NCI-H2196 (cell line): Measurements from ENCODE around the gene EPHB2.
"Not testable (repeated sequence)": the region's sequence is repeated elsewhere in the genome, so short reads cannot be mapped to it uniquely, and the experiment has no call there.

Experiments used
- DNase-seq: peaks from one replicate; lab custom pipeline; 2025; ENCODE audit not compliant: unreplicated experiment; lab: John Stamatoyannopoulos, UW

Gene EPHB2

GRCh38 chr1:22831729-22832413 lies 121.2 kb downstream of the EPHB2 start:
- DNase-seq, result no peak

DNA sequence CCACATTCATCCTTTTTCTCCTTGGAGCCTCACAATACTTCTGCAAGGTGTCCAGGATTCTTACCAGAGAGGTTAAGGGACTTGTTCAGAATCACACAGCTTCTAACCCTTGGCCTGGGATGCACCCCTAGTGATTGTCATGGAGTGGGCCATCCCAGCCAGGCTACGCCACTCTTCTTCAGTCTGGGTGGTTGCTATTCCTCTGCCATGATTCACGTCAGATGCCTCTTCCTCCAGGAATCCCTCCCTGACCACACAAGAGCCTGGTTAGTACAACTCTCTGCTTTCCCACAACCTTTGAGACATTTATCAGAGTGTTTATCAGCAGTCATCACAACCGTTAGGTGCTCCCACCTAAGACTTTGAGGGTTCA lies 121.8 kb downstream of the EPHB2 start:
- no peak for DNase-seq

GRCh38 chr1:22833699-22834098 lies 123.1 kb downstream of the EPHB2 start:
- DNase-seq, result no peak

DNA sequence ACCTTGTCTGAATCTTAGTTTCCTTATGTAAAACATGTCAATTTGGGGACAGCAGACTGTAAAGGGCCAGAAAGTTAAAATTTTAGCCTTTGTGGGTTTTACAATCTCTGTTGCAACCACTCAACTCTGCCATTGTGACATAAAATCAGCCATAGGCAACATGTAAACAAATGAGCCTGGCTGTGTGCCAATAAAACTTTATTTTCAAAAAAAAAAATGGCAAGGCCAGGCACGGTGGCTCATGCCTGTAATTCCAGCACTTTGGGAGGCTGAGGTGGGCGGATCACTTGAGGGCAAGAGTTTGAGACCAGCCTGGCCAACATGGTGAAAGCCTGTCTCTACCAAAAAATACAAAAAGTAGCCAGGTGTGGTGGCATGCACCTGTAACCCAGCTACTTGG lies 123.8 kb downstream of the EPHB2 start:
- DNase-seq, result not testable (repeated sequence)

DNA sequence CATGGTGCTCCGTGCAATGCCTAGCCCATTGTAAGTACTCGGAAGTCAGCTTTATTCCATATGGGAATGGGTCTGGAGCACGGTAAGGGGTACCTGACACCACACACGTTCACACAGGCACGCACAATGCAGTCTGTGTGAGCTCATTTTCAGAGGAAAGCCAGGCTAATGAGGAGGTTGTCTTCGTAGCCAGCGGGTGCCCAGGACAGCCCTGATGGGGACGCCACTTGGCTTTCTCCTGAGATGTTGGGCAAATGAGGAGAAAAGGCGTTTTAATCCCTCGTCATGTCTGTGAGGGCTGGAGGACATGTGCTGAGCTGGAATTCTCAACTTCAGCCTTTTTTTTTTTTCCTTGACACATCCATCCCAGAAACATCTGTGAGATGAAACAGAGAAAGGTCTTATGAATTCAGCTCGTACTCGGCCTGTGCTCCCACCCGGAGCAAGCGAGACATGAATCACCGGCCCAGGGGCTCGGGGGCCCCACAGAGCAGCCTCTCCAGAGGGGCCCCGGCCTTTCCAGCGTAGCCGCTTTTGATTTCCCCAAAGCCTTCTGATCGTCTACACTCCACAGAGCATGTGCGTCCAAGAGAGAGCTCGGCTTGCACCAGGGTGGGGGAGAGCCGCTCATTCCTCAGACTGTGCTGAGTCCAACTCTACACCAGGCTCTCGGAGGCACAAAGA lies 125.1 kb downstream of the EPHB2 start:
- no peak for DNase-seq

GRCh38 chr1:22836850-22837249 lies 126.2 kb downstream of the EPHB2 start:
- DNase-seq, result no peak

DNA sequence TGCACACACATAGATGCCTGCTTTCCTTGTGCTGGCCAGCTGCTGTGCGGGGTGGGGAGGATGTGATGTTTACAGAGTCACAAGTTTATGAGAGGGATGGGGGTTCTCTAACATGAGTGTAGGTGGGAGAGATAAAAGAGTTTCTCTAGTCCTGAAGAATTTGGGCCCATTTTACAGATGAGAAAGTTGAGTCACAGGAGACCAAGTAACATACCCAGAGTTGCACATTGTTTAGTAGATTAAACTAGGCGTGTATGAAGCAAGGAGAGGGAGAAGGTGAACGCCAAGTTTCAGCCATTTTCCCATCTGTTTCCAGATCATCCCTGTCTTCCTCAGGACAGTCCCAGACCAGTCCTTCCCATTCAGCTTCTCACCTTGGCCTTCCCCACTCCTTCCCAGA lies 126.7 kb downstream of the EPHB2 start:
- DNase-seq, result no peak

DNA sequence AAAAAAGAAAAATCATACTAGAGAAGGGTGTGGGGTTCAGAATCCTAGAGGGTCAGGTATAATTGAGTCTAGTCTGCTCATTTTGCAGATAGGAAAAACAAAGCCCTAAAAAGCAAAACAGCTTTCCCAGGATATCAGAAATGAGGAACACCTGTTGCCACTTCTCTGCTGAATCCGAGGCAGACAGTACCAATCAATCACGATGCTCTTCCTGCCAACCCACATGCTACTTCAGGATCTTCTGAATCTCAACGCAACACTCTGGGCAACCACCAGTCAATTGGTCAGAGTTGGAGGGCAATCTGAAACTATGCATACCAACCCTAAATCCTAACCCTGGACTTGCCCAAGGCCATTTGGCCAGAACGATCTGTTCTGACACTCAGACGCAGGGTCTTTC lies 128.3 kb downstream of the EPHB2 start:
- DNase-seq, result no peak

GRCh38 chr1:22839806-22840205 lies 129.2 kb downstream of the EPHB2 start:
- no peak for DNase-seq

DNA sequence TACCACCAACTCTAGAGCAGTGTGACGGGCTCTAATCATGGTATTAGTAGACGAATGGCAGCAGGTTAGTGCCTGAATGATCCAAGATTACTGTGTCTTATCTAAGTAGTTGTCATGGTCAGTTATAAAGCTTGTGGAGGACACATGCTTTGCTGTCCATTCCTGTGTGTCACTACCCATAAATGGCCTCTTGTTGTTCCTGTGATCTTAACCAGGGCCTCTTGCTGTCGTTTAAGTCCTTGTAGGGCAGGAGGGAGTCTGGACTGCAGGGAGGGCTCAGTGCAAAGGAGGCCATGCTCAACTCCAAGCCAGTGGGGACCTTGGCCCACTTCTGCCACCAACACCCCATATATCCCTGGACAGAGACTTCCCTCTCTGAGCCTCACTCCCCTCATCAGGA lies 130.5 kb downstream of the EPHB2 start:
- no peak for DNase-seq

DNA sequence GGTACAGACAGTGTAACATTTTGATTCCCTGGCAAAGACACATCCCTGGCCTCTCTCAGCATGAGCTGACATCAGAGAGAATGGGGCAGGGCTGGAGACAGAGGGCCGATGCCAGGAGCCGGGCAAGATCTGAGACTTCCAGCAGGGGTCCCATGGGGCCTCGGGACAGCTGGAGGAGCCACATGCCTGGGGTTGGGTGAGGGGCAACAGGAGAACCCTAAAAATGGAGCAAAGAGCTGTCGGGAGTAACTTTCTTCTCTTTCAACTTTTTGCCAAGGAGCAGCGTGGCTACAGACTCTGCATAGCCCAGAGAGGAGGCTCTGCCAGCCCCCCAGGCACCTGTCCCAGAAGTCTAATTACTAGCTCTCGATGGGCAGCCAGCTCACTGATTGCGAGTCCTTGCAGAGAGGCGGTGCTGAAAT lies 131.2 kb downstream of the EPHB2 start:
- DNase-seq, result no peak

DNA sequence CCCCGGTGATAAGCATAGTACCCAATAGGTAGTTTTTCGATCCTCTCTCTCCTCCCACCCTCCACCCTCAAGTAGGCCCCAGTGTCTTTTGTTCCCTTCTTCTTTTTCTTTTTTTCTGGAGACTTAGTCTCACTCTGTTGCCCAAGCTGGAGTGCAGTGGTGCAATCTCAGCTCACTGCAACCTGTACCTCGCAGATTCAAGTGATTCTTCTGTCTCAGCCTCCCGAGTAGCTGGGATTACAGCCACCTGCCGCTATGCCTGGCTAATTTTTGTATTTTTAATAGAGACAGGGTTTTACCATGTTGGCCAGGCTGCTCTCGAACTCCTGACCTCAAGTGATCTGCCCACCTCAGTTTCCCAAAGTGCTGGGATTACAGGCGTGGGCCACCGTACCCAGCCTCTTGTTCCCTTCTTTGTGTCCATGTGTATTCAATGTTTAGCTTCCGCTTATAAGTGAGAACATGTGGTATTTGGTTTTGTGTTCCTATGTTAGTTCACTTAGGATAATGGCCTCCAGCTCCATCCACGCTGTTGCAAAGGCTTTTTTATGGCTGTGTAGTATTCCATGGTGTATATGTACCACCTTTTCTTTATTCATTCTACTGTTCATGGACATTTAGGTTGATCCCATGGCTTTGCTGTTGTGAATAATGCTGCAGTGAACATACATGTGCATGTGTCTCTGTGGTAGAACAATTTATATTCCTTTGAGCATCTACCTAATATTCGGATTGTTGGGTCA lies 133.0 kb downstream of the EPHB2 start:
- not testable (repeated sequence) for DNase-seq

DNA sequence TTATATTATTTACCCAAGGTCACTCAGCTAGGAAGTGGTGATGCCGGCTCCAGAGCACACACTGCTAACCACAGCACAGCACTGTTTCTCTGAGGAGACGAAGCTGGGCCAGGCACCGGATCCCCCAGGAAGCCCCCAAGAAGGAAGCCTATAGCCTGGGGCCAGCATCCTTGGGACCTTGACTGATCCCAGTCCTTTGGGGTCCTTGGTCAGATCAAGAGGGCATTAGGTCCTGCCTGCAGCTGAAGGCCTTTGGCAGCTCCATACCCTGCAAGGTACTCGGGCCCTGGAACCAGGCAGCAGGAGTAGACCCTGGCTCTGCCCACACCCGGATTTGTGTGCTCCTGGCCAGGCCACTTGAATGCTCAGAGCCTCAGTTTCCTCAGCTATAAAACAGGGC lies 134.0 kb downstream of the EPHB2 start:
- DNase-seq, result no peak

DNA sequence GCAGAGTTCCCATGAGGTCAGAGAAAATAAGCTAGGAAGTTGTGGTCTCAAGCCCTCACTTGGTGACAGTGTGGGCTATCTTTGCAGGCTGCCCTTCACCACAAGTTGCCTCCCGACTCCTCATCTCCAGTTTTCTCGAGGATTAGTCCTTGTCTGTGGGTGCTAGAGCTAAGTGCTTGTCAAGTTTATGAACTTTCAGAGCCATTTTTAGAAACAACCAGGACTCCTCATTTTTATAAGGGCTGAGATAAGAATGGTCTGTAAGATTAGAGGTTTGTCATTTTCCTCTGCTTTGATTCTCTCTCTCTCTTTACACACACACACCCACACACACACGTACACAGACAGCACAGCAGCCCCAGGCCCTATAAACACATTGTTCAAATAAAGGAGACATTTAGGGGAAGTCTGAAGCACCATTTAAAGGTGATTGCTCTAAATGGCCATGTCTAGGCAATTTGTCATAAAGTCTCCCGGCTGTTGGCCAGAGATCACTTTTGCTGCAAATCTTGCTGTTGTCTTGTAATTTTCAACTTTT lies 134.8 kb downstream of the EPHB2 start:
- no peak for DNase-seq

GRCh38 chr1:22846458-22846857 lies 135.8 kb downstream of the EPHB2 start:
- no peak for DNase-seq

DNA sequence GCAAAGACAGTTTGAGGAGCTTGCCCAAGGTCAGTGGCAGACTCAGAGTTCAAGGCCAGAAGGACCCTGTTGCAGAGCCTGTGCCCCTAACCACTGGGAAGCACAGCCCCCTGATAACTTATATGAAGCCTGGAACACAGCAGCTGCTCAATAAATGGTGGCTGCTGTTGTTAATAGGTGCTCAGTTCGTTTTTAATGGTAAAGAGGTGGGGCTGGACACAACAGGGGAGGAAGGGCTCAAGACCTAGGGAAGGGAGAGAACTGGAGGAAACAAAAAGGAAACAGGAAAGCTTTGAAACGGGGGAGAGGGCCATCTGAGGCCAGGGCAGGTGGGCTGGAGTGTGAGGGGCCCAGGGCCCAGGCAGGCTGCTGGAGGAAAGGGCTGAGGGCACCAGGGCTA lies 136.6 kb downstream of the EPHB2 start:
- DNase-seq, result no peak

DNA sequence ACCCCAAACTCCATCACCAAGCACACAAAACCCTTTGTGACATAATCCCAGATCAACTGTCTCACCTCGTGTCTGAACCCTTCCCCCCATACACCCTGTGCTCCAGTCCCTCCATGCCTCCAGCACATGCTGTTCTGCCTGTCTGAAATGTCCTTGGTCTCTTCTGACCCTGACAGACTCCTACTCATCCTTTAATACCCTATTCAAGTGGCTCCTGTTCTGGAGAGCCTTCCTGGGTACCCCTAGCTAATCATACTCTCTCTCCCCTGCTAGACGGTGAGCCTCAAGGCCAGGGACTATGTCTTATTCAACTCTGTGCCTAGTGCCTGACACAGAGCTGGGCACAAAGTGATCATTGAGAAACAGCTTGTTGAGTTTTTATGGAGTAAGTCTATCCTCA lies 137.1 kb downstream of the EPHB2 start:
- no peak for DNase-seq

DNA sequence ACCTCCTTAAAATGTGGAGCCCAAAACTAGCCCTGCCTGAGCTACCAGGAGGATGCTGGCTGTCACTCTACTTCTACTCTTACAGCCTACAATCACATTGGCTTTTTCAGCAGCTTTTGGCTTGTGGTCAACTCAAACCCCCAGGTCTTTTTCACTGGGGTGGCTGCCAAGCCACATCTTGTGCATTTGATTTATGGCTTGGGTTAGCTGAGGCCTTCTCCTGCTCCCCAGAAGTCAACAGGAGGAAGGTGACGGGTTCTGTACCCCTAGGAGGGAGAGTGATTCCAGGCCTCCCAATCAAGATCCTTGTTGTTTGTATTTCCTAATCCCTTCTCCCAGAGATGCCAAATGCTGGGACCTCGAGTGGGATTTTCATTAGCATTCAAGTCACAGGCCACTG lies 137.8 kb downstream of the EPHB2 start:
- no peak for DNase-seq

GRCh38 chr1:22849770-22850169 lies 139.1 kb downstream of the EPHB2 start:
- DNase-seq, result no peak

DNA sequence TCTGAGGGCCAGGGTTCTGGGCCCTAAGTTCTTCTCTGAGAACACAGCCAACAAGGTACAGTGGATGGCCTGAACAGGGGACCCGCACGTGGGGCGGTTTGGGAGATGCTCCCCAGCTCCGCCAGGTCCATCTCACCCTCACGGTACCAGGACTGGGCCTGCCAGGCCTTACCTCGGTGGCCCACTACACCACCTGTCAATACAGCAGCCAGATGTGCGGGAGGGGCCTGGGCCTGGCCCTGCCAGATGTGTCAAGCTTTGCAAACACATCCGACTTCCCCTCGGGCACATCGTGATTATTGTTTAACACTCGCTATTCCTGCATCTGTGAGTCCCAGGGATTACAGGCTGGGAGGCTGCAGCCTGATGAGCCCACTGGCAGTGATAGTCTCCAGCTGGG lies 139.6 kb downstream of the EPHB2 start:
- DNase-seq, result no peak

- DNase-seq, result no peak
These were observed 140.0 kb downstream of the EPHB2 start for GRCh38 chr1:22850681-22851080.

GRCh38 chr1:22851517-22851916 lies 140.9 kb downstream of the EPHB2 start:
- no peak for DNase-seq
